Muscle layer of colon (tissue), 2 donors: Measurements from ENCODE around the gene RPL18.
A peak's percentile ranks its signal among the peaks of the same experiment; 100 is the strongest.
"Not testable (repeated sequence)": the region's sequence is repeated elsewhere in the genome, so short reads cannot be mapped to it uniquely, and the experiment has no call there.

ENCODE experiments used
- H3K27ac ChIP-seq: one replicate; pipeline ENCODE4 v1.7.0; 2013; ENCODE audit warnings: low read depth, mild to moderate bottlenecking, low read length, moderate library complexity
- H3K27me3 ChIP-seq, 2 donors: one replicate each; pipeline ENCODE4 v1.7.0; 2013; ENCODE audit warnings: low read length in 2 of 2, mild to moderate bottlenecking in 2 of 2; ENCODE audit not compliant: insufficient read depth in 2 of 2, control insufficient read depth in 1 of 2
- H3K36me3 ChIP-seq: one replicate; pipeline ENCODE4 v1.7.0; 2013; ENCODE audit warnings: mild to moderate bottlenecking, low read length; ENCODE audit not compliant: insufficient read depth
- H3K4me1 ChIP-seq: one replicate; pipeline ENCODE4 v1.7.0; 2013; ENCODE audit warnings: mild to moderate bottlenecking, low read length; ENCODE audit not compliant: insufficient read depth
- H3K4me3 ChIP-seq, 2 donors: one replicate each; pipeline ENCODE4 v1.7.0; 2013; ENCODE audit warnings: low read length in 2 of 2, low read depth in 1 of 2, mild to moderate bottlenecking in 1 of 2, moderate library complexity in 1 of 2
- H3K9ac ChIP-seq: one replicate; pipeline ENCODE4 v1.7.0; 2013; ENCODE audit warnings: low read length
- H3K9me3 ChIP-seq: one replicate; pipeline ENCODE4 v1.7.0; 2013; ENCODE audit warnings: mild to moderate bottlenecking, low read length
- donor health status: abdominal sarcoma.
- donor health status: Adenocarcinoma of cecum.

The RPL18 gene

GRCh38 chr19:48591021-48591420 is 28.0 kb downstream of the RPL18 start:
- no peaks in the 10 kb centered on the region for H3K36me3 ChIP-seq
- no peak overlapping the region for H3K4me3 ChIP-seq
- H3K27me3 ChIP-seq, result no peaks in the 10 kb centered on the region
- H3K9me3 ChIP-seq, result no peaks in the 10 kb centered on the region
- H3K9ac ChIP-seq, result no peak overlapping the region
- no peak overlapping the region for H3K27ac ChIP-seq
- peaks cover 4% of the 10 kb centered on the region for H3K4me1 ChIP-seq

GRCh38 chr19:48588670-48589401 is 30.1 kb downstream of the RPL18 start:
- Histone ChIP-seq H3K36me3 (no peaks in the 10 kb centered on the region), H3K27ac (peak overlapping the region; percentile 39), H3K4me1 (peaks cover 8% of the 10 kb centered on the region), H3K9ac (peak overlapping the region; percentile 33), H3K27me3 (no peaks in the 10 kb centered on the region), H3K9me3 (no peaks in the 10 kb centered on the region), H3K4me3 (peak overlapping the region; percentile 29 to 55)

DNA sequence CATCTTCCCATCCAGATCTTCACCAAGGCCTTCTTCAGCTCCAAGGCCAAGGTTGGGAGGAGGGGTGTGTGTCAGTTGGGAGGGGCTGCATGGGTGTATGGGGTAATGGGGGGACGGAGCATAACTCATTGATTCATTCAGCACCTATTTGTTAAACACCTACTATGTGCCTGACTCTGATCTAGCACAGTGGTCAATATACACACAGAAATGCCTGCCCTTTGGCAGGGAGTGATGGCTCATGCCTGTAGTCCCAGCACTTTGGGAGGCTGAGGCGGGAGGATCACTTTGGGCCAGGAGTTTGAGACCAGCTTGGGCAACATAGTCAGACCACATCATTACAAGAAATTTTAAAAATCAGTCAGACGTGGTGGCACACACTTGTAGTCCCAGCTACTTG is 31.6 kb downstream of the RPL18 start:
- H3K4me3 ChIP-seq, result no peak overlapping the region
- no peak overlapping the region for H3K27ac ChIP-seq
- peaks cover 8% of the 10 kb centered on the region for H3K4me1 ChIP-seq
- H3K9ac ChIP-seq, result no peak overlapping the region
- no peaks in the 10 kb centered on the region for H3K27me3 ChIP-seq
- no peaks in the 10 kb centered on the region for H3K36me3 ChIP-seq
- H3K9me3 ChIP-seq, result no peaks in the 10 kb centered on the region

DNA sequence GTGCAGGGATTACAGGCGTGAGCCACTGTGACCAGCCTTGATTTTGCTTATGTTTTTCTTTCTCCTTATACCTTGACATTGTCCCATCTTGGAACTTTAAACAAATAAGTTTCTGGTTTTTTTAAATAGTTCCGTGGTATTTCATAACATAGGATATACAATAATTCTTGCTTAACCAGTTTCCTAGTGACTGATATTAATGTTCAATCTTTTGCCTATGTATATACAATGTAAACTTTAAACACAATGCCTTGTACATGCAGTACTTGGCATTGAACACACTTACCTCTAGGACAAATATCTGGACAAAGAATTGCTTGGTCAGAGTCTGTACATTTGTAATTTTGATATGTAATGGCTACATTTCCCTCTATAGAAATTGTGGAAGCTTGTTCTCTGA is 36.8 kb downstream of the RPL18 start:
- H3K4me1 ChIP-seq, result peaks cover 4% of the 10 kb centered on the region
- no peaks in the 10 kb centered on the region for H3K27me3 ChIP-seq
- no peaks in the 10 kb centered on the region for H3K36me3 ChIP-seq
- no peak overlapping the region for H3K27ac ChIP-seq
- no peak overlapping the region for H3K4me3 ChIP-seq
- no peaks in the 10 kb centered on the region for H3K9me3 ChIP-seq
- no peak overlapping the region for H3K9ac ChIP-seq

GRCh38 chr19:48578891-48579290 is 40.1 kb downstream of the RPL18 start:
- H3K27me3 ChIP-seq, result no peaks in the 10 kb centered on the region
- H3K9ac ChIP-seq, result no peak overlapping the region
- no peak overlapping the region for H3K27ac ChIP-seq
- no peak overlapping the region for H3K4me3 ChIP-seq
- no peaks in the 10 kb centered on the region for H3K36me3 ChIP-seq
- no peaks in the 10 kb centered on the region for H3K9me3 ChIP-seq
- H3K4me1 ChIP-seq, result no peaks in the 10 kb centered on the region

DNA sequence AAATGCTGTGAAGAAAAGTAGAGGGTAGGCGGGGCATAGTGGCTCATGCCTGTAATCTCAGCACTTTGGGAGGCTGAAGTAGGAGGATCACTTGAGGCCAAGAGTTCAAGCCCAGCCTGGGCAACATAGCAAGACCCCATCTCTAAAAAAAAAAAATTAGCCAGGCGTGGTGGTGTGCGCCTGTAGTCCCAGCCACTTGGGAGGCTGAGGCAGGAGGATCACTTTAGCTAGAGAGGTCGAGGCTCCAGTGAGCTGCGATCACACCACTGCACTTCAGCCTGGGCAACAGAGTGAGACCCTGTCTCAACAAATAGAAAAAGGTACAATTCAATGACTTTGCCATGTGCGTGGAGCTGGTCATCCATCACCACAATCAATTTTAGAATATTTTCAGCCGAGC is 41.1 kb downstream of the RPL18 start:
- not testable (repeated sequence) for H3K9ac ChIP-seq, H3K27me3 ChIP-seq, H3K4me3 ChIP-seq, H3K27ac ChIP-seq, H3K4me1 ChIP-seq, H3K9me3 ChIP-seq, H3K36me3 ChIP-seq

DNA sequence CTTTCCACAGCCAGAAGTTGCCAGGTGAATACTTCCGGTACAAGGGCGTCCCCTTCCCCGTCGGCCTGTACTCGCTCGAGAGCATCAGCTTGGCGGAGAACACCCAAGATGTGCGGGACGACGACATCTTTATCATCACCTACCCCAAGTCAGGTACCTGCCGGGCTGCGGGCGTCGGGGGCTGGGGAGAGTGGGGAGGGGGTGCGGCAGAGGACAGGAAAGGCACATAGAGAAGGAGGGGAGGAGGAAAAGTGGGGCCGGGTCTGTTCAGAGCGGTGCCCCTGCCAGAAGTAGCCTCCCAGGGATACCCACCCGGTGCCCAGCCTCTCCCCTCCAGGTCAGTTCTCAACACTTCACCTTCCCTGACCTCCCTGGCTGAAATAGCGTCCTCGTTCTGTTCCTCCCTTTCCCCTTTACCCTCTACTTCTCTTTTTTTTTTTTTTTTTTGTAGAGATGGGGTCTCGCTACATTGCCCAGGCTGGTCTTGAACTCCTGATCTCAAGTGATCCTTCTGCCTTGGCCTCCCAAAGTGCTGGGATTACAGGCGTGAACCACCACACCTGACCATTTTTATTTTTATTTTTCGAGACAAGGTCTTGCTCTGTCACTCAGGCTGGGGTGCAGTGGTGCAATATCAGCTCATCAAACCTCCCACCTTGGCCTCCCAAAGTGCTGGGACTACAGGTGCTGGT is 42.9 kb downstream of the RPL18 start:
- H3K36me3 ChIP-seq, result no peaks in the 10 kb centered on the region
- no peaks in the 10 kb centered on the region for H3K27me3 ChIP-seq
- H3K4me3 ChIP-seq, result no peak overlapping the region
- no peaks in the 10 kb centered on the region for H3K4me1 ChIP-seq
- H3K9me3 ChIP-seq, result no peaks in the 10 kb centered on the region
- no peak overlapping the region for H3K27ac ChIP-seq
- no peak overlapping the region for H3K9ac ChIP-seq

DNA sequence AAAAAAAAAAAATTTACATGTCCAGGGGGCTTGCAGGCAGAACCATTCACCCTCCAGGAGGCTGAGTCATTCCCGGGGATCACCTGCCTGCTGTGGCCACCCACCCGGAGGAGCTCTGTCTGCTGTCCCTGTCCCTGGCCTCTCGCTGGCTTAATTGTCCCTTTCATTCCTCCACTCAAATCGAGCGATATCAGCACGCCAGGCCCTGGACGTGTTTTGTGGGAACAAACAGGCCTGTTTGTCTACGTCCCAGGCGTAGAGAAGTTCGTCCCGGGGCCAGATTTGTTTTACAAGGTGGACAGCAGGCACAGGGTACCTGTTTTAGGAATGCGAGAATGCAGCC is 45.8 kb downstream of the RPL18 start:
- Histone ChIP-seq H3K9me3 (no peaks in the 10 kb centered on the region), H3K4me3 (no peak overlapping the region), H3K9ac (no peak overlapping the region), H3K4me1 (peaks cover 2% of the 10 kb centered on the region), H3K27me3 (no peaks in the 10 kb centered on the region), H3K36me3 (no peaks in the 10 kb centered on the region), H3K27ac (no peak overlapping the region)

- Histone ChIP-seq H3K36me3 (no peaks in the 10 kb centered on the region), H3K9me3 (no peaks in the 10 kb centered on the region), H3K27me3 (no peaks in the 10 kb centered on the region), H3K9ac (no peak overlapping the region), H3K27ac (no peak overlapping the region), H3K4me3 (no peak overlapping the region), H3K4me1 (peaks cover 10% of the 10 kb centered on the region)
Observed at GRCh38 chr19:48571378-48572162, 47.4 kb downstream of the RPL18 start.

DNA sequence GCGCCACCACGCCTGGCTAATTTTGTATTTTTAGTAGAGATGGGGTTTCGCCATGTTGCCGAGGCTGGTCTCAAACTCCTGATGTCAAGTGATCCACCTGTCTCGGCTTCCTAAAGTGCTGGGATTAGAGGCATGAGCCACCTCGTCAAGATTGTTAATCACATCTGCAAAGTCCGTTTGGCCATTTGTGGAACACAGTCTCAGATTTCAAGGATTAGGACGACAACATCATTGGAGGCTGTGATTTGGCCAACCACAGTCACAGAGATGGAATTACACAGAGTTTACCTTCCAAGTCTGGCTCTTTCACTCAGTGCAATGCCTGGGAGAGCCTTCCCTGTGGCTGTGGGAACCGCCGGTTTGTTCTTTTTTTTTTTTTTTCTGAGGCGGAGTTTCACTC is 49.2 kb downstream of the RPL18 start:
- Histone ChIP-seq H3K9me3 (no peaks in the 10 kb centered on the region), H3K27ac (no peak overlapping the region), H3K4me1 (peaks cover 10% of the 10 kb centered on the region), H3K4me3 (no peak overlapping the region), H3K27me3 (no peaks in the 10 kb centered on the region), H3K36me3 (no peaks in the 10 kb centered on the region), H3K9ac (no peak overlapping the region)

DNA sequence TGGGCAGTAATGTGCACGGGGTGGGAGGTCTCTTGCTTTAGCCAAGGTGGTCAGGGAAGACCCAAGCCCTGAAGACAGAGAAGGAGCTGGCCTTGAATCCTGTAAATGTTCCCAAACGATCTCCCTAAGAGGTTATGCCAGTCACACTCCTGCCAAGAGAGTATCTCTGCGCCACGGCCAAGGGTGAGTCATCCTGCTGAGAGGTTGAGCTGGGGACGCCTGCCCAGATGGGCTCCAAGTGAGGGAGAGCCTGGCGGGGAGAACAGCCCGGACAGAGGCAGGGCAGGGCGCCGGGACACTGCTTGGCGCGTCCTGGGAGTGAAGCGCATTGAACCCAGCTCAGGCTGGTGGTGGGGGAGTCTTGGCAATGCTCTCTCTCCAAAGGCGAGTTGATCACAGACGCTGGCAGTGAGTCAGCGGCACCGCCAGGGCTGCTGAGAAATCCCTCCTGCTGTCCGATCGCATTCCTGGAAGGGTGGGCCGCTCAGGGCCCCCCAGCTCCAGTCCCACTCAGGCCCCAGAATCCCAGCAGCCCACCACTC is 50.6 kb downstream of the RPL18 start:
- H3K9me3 ChIP-seq, result no peaks in the 10 kb centered on the region
- H3K36me3 ChIP-seq, result no peaks in the 10 kb centered on the region
- no peak overlapping the region for H3K9ac ChIP-seq
- H3K27ac ChIP-seq, result peak overlapping the region; percentile 75
- no peaks in the 10 kb centered on the region for H3K27me3 ChIP-seq
- peaks cover 10% of the 10 kb centered on the region for H3K4me1 ChIP-seq
- H3K4me3 ChIP-seq, result no peak overlapping the region
